HG02759 (cell line): Measurements from ENCODE around the gene CST1.
A peak's percentile ranks its signal among the peaks of the same experiment; 100 is the strongest.
"Not testable (repeated sequence)": the region's sequence is repeated elsewhere in the genome, so short reads cannot be mapped to it uniquely, and the experiment has no call there.

Experiments
- ATAC-seq: cut with Tn5 transposase; IDR thresholded peaks from one replicate; pipeline ENCODE4 v1.9.1; 2021; ENCODE audit warnings: mild to moderate bottlenecking, moderate library complexity; ENCODE audit not compliant: unreplicated experiment

CST1 gene

GRCh38 chr20:23750786-23751185 lies at the start of gene CST1:
TSS of gene CST1 (minus strand) at chr20:23750935. CDS start at chr20:23750866, 69 bp downstream.
- ATAC-seq: not testable (repeated sequence)

GRCh38 chr20:23799216-23799847 lies 48.6 kb upstream of the CST1 start:
- ATAC-seq: peak; percentile 78

- no peak for ATAC-seq
Observed at GRCh38 chr20:23795526-23795925, 44.8 kb upstream of the CST1 start.

GRCh38 chr20:23794841-23795240 lies 44.1 kb upstream of the CST1 start:
- ATAC-seq: no peak

GRCh38 chr20:23794065-23794464 lies 43.3 kb upstream of the CST1 start:
- ATAC-seq: no peak

DNA sequence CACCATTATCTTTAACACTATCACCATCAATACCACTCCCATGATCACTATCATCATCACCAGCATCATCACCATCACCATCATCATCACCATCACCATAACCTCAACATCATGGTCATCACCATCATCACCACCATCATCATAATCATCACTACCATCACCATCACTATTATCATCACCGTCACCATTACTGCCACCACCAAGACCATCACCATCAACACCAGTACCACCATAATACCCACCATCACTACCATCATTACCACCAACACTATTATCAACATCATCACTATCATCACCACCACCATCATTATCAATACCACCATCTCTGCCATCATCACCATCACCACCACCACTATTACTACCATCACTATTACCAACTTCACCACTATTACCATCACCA lies 32.7 kb upstream of the CST1 start:
- no peak for ATAC-seq

- ATAC-seq: no peak
Observed at GRCh38 chr20:23782366-23782983, 31.7 kb upstream of the CST1 start.

DNA sequence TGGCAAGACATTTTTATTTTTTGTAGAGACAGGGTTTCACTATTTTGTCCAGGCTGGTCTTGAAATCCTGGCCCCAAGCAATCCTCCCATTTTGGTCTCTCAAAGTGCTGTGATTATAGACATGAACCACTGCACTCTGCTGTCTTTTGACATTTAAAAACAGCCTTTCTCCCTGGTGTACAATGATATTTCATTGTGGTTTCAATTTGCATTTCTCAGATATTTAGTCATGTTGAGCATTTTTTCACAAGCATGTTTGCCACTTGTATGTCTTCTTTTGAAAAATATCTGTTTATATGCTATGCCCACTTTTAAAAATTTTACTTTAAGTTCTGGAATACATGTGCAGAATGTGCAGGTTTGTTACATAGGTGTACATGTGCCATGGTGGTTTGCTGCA lies 27.9 kb upstream of the CST1 start:
- not testable (repeated sequence) for ATAC-seq

DNA sequence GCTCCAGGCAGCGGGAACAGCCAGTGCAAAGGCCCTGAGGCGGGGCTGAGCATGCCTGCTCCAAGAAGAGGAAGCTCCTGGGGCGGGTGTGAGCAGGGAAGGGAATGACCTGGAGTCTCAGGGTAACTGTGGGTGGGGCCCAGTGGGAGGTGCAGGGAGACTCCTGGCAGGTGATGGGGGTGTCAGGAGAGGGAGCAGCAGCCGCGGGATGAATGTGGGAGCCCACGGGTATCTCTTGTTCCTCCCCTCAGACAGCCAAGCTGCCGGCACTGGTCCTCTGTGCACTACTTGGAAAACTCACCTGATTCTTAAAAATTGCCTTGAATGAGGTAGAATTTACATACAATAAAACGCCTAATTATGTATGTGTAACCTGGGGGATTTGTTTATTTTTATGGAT lies 26.6 kb upstream of the CST1 start:
- ATAC-seq: not testable (repeated sequence)

DNA sequence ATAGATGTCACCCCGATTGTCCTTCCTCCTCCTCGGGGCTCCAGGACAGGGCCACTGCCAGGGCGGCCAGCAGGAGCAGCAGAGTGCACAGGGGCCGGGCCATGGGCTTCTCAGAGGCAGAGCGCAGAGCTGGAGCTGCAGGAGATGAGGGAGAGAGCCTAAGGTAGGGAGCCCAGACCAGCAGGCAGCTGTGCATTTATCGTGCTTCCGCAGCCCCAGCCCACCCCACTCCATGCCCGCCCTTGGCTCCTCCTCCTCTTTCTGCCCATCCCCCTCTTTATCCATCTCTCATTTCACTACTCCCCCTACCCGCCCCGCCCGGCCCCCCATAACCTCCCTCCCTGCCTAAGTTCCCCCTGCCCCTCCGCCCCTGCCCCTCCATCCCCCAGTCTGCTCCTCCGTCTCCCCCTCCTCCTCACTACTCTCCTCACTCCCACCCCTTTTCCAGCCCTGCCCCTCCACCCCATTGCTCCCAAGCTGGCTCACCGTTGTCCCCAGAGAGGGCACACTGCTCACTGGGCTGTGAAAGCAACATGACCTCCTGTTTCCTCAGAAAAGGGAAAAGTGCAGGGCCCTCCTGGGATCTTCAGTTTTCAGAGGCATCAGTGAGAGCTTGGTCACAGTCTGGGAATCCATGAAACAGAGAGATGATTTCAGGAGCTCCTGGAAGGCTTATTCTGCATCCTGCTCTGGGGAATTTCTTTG lies 25.5 kb upstream of the CST1 start:
- ATAC-seq: no peak

GRCh38 chr20:23774081-23774480 lies 23.3 kb upstream of the CST1 start:
- ATAC-seq: no peak

DNA sequence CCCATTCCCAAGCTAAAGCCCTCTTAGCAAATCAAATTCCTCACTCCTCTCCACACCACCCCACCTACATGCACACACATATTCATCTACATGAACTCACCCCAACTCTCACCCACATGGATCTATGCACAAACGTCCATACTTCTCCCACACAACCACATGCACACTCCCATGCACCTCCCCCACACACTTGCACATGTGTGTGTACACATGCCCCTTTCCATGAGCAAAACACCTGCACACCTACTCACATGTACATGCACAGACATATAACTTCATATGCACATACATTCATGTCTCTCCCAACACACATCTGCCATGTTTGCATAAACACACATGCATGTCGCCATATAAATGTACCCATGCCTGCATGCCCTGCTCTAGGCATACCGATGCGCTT lies 22.8 kb upstream of the CST1 start:
- no peak for ATAC-seq

GRCh38 chr20:23773127-23773526 lies 22.4 kb upstream of the CST1 start:
- ATAC-seq: no peak

DNA sequence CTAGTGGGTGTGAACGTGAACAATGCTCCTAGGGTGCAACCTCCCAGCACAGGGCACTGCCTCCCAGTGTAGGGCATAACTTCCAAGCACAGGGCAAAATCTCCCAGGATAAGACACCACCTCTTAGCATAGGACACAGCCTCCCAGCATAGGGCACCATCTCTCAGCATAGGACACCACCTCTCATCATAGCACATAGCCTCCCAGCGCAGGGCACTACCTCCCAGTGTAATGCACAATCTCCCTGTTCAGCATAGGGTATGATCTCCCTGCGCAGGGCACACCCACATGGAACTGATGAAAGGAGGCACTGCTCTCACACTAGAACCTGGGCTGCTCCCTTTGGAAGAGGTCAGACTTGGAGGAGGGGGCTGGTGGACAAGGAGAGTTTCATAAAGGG lies 21.3 kb upstream of the CST1 start:
- no peak for ATAC-seq

GRCh38 chr20:23770384-23770783 lies 19.6 kb upstream of the CST1 start:
- no peak for ATAC-seq

DNA sequence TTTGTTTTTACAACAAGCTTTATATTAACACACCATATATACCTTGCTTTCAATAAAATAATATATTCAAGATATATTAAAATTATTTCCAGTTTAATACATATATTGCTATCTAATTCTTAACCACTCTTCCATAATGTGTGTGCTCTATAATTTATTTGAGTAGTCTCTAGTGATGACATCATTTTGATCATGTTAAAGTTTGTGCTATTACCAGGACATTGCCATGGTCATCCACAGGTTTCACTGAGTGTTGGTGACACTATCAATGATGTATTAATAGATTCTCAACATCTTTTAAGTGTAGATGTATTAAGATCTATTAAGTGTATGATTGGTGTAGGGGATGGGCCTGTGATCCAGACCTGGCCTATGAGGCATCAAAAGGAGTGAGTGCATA lies 17.8 kb upstream of the CST1 start:
- ATAC-seq: not testable (repeated sequence)

- no peak for ATAC-seq
Observed at GRCh38 chr20:23766531-23766930, 15.8 kb upstream of the CST1 start.

GRCh38 chr20:23765578-23765977 lies 14.8 kb upstream of the CST1 start:
- no peak for ATAC-seq

- ATAC-seq: not testable (repeated sequence)
Observed at GRCh38 chr20:23764630-23765029, 13.9 kb upstream of the CST1 start.

DNA sequence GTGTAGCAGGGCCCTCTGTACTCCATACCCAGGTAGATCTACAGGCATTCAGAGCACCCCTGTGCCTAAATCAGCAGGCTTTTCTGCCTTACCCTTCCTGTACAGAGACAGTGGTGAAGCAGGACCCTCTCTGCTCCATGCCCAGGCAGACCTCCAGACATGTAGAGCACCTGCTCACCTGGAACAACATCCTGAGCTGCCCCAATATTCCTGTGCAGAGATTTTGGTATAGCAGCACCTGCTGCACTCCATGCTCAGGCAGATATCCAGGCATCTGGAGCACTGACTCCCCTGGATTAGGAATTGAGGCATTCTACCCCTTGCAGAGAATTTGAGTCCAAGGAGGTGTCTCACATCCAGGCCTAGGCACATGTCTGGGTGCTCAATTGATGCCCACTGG lies 12.6 kb upstream of the CST1 start:
- ATAC-seq: no peak

GRCh38 chr20:23759306-23759940 lies 8.7 kb upstream of the CST1 start:
- ATAC-seq: no peak

DNA sequence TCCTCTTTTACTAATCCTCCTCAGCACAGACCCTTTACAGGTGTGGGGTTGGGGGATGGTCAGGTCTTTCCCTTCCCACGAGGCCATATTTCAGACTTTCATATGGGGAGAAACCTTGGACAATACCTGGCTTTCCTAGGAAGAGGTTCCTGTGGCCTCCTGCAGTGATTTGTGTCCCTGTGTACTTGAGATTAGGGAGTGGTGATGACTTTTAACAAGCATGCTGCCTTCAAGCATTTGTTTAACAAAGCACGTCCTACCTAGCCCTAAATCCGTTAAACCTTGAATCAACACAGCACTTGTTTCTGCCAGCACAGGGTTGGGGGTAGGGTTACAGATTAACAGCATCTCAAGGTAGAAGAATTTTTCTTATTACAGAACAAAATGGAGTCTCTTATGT lies 6.1 kb upstream of the CST1 start:
- ATAC-seq: not testable (repeated sequence)
